ENCODE results near the gene SNAP29. TPM values are rescaled to one million over a fixed set of nuclear protein-coding genes. Genes with fewer than 3 reads are reported as not detected.
"Not testable (repeated sequence)": the region's sequence is repeated elsewhere in the genome, so short reads cannot be mapped to it uniquely, and the experiment has no call there.

SNAP29 gene
- total and polyA plus RNA-seq, 3 experiments from 2014 or later, result 21.9 to 26.0 (median 23.3) TPM

- H3K27ac ChIP-seq (ENCODE audit: low read depth, low read length), result peak overlapping the region; percentile 62
- Mint-ChIP-seq H3K27ac (peak overlapping the region in 1 of 8 donors; percentile 61), H3K4me3 (no peak overlapping the region), H3K4me1 (no peaks in the 10 kb centered on the region), H3K9me3 (no peaks in the 10 kb centered on the region), H3K36me3 (peaks cover 4 to 76% (median 41%) of the 10 kb centered on the region in 3 donors), H3K27me3 (no peaks in the 10 kb centered on the region)
- H3K9me3 ChIP-seq (ENCODE audit: low read length), result no peaks in the 10 kb centered on the region
- peaks cover 57% of the 10 kb centered on the region for H3K36me3 ChIP-seq (ENCODE audit: insufficient read depth, low read length)
- no peaks in the 10 kb centered on the region for H3K27me3 ChIP-seq (ENCODE audit: insufficient read depth, low read length, poor library complexity, severe bottlenecking)
- POLR2A ChIA-PET, result no interaction called here
- CTCF ChIA-PET, result interaction anchor here (0.6 to 1.5 kb wide), 5 partner anchors 12 to 467 kb away, joined by 3 to 6 read pairs (median 3); partner anchors contain the start of gene SERPIND1
- H3K4me3 ChIP-seq (ENCODE audit: low read length), result no peak overlapping the region
- peak in 2 of 5 donors; percentile 14 to 22 for DNase-seq
- H3K4me1 ChIP-seq (ENCODE audit: insufficient read depth, low read length), result no peaks in the 10 kb centered on the region
Measured at GRCh38 chr22:20885557-20886323, 26.9 kb downstream of the SNAP29 start.

GRCh38 chr22:20887375-20887774, 28.6 kb downstream of the SNAP29 start:
- Mint-ChIP-seq H3K36me3 (peaks cover 4 to 64% (median 32%) of the 10 kb centered on the region in 3 donors), H3K9me3 (no peaks in the 10 kb centered on the region), H3K27me3 (no peaks in the 10 kb centered on the region), H3K4me3 (no peak overlapping the region), H3K27ac (peak overlapping the region in 2 of 8 donors; percentile 31 to 72), H3K4me1 (no peaks in the 10 kb centered on the region)
- CTCF ChIA-PET, result no interaction called here
- H3K27ac ChIP-seq (ENCODE audit: low read depth, low read length), result no peak overlapping the region
- no peaks in the 10 kb centered on the region for H3K4me1 ChIP-seq (ENCODE audit: insufficient read depth, low read length)
- peaks cover 47% of the 10 kb centered on the region for H3K36me3 ChIP-seq (ENCODE audit: insufficient read depth, low read length)
- H3K9me3 ChIP-seq (ENCODE audit: low read length), result no peaks in the 10 kb centered on the region
- POLR2A ChIA-PET, result no interaction called here
- H3K4me3 ChIP-seq (ENCODE audit: low read length), result no peak overlapping the region
- no peak for DNase-seq
- no peaks in the 10 kb centered on the region for H3K27me3 ChIP-seq (ENCODE audit: insufficient read depth, low read length, poor library complexity, severe bottlenecking)

- no peaks in the 10 kb centered on the region for H3K27me3 Mint-ChIP-seq
- no peak for DNase-seq
- Histone ChIP-seq H3K4me3 (ENCODE audit: low read length) (no peak overlapping the region), H3K27me3 (ENCODE audit: insufficient read depth, low read length, poor library complexity, severe bottlenecking) (no peaks in the 10 kb centered on the region), H3K9me3 (ENCODE audit: low read length) (no peaks in the 10 kb centered on the region), H3K27ac (ENCODE audit: low read depth, low read length) (no peak overlapping the region), H3K4me1 (ENCODE audit: insufficient read depth, low read length) (no peaks in the 10 kb centered on the region), H3K36me3 (ENCODE audit: insufficient read depth, low read length) (peaks cover 34% of the 10 kb centered on the region)
- ChIA-PET POLR2A (no interaction called here), CTCF (no interaction called here)
- H3K27ac Mint-ChIP-seq, result peak overlapping the region in 2 of 8 donors; percentile 42 to 86
- H3K4me1 Mint-ChIP-seq, result no peaks in the 10 kb centered on the region
- no peaks in the 10 kb centered on the region for H3K9me3 Mint-ChIP-seq
- peaks cover 4 to 49% (median 25%) of the 10 kb centered on the region in 3 donors for H3K36me3 Mint-ChIP-seq
- no peak overlapping the region for H3K4me3 Mint-ChIP-seq
Measured at GRCh38 chr22:20889025-20889704, 30.4 kb downstream of the SNAP29 start.

- no peaks in the 10 kb centered on the region for H3K9me3 Mint-ChIP-seq
- H3K36me3 ChIP-seq (ENCODE audit: insufficient read depth, low read length), result peaks cover 28% of the 10 kb centered on the region
- no peak for DNase-seq
- ChIA-PET CTCF (no interaction called here), POLR2A (no interaction called here)
- H3K4me3 Mint-ChIP-seq, result no peak overlapping the region
- no peak overlapping the region for H3K4me3 ChIP-seq (ENCODE audit: low read length)
- no peaks in the 10 kb centered on the region for H3K27me3 ChIP-seq (ENCODE audit: insufficient read depth, low read length, poor library complexity, severe bottlenecking)
- H3K9me3 ChIP-seq (ENCODE audit: low read length), result no peaks in the 10 kb centered on the region
- H3K4me1 Mint-ChIP-seq, result no peaks in the 10 kb centered on the region
- peaks cover 4 to 41% (median 22%) of the 10 kb centered on the region in 3 donors for H3K36me3 Mint-ChIP-seq
- H3K27ac ChIP-seq (ENCODE audit: low read depth, low read length), result no peak overlapping the region
- H3K27ac Mint-ChIP-seq, result peak overlapping the region in 2 of 8 donors; percentile 30 to 42
- H3K27me3 Mint-ChIP-seq, result no peaks in the 10 kb centered on the region
- no peaks in the 10 kb centered on the region for H3K4me1 ChIP-seq (ENCODE audit: insufficient read depth, low read length)
Measured at GRCh38 chr22:20889904-20890540, 31.2 kb downstream of the SNAP29 start.

- no peaks in the 10 kb centered on the region for H3K4me1 Mint-ChIP-seq
- peaks cover 28% of the 10 kb centered on the region for H3K36me3 ChIP-seq (ENCODE audit: insufficient read depth, low read length)
- no peak overlapping the region for H3K4me3 ChIP-seq (ENCODE audit: low read length)
- peaks cover 4 to 33% (median 21%) of the 10 kb centered on the region in 3 donors for H3K36me3 Mint-ChIP-seq
- no peak overlapping the region for H3K4me3 Mint-ChIP-seq
- DNase-seq, result no peak
- H3K27me3 Mint-ChIP-seq, result peaks cover 3 to 4% of the 10 kb centered on the region in 2 donors
- no peak overlapping the region for H3K27ac ChIP-seq (ENCODE audit: low read depth, low read length)
- H3K9me3 ChIP-seq (ENCODE audit: low read length), result no peaks in the 10 kb centered on the region
- no peak overlapping the region for H3K27ac Mint-ChIP-seq
- no peaks in the 10 kb centered on the region for H3K4me1 ChIP-seq (ENCODE audit: insufficient read depth, low read length)
- ChIA-PET POLR2A (no interaction called here), CTCF (interaction anchor here (0.9 kb wide), 1 partner anchor 26 kb away, joined by 4 read pairs; the partner anchor contains the start of gene CRKL)
- H3K27me3 ChIP-seq (ENCODE audit: insufficient read depth, low read length, poor library complexity, severe bottlenecking), result no peaks in the 10 kb centered on the region
- H3K9me3 Mint-ChIP-seq, result no peaks in the 10 kb centered on the region
Measured at GRCh38 chr22:20890975-20891374, 32.2 kb downstream of the SNAP29 start.

GRCh38 chr22:20897737-20898136, 38.9 kb downstream of the SNAP29 start:
- H3K4me1 ChIP-seq (ENCODE audit: insufficient read depth, low read length); CTCF ChIA-PET; H3K27me3 ChIP-seq (ENCODE audit: insufficient read depth, low read length, poor library complexity, severe bottlenecking); H3K9me3 Mint-ChIP-seq; H3K36me3 ChIP-seq (ENCODE audit: insufficient read depth, low read length); H3K4me1 Mint-ChIP-seq; H3K27ac Mint-ChIP-seq; H3K27me3 Mint-ChIP-seq; POLR2A ChIA-PET; DNase-seq; H3K36me3 Mint-ChIP-seq; H3K27ac ChIP-seq (ENCODE audit: low read depth, low read length); H3K9me3 ChIP-seq (ENCODE audit: low read length); H3K4me3 ChIP-seq (ENCODE audit: low read length); H3K4me3 Mint-ChIP-seq: not testable (repeated sequence)

GRCh38 chr22:20899827-20900423, 41.1 kb downstream of the SNAP29 start:
- Histone ChIP-seq H3K27me3 (ENCODE audit: insufficient read depth, low read length, poor library complexity, severe bottlenecking) (no peaks in the 10 kb centered on the region), H3K9me3 (ENCODE audit: low read length) (no peaks in the 10 kb centered on the region), H3K36me3 (ENCODE audit: insufficient read depth, low read length) (no peaks in the 10 kb centered on the region), H3K4me1 (ENCODE audit: insufficient read depth, low read length) (no peaks in the 10 kb centered on the region), H3K27ac (ENCODE audit: low read depth, low read length) (no peak overlapping the region), H3K4me3 (ENCODE audit: low read length) (no peak overlapping the region)
- Mint-ChIP-seq H3K27me3 (peaks cover 3 to 4% of the 10 kb centered on the region in 2 donors), H3K9me3 (no peaks in the 10 kb centered on the region), H3K4me1 (no peaks in the 10 kb centered on the region), H3K4me3 (no peak overlapping the region), H3K36me3 (no peaks in the 10 kb centered on the region), H3K27ac (peak overlapping the region in 1 of 8 donors; percentile 43)
- POLR2A ChIA-PET, result no interaction called here
- CTCF ChIA-PET, result no interaction called here
- no peak for DNase-seq

Data from CD8-positive, alpha-beta memory T cell (primary cell).